ENCODE measurements around the gene GNAQ. TPM values are rescaled to one million over a fixed set of nuclear protein-coding genes. Genes with fewer than 3 reads are reported as not detected.

Gene GNAQ
- total RNA-seq, 1 donor from 2014 or later: 21.3 TPM

- no peak for FAIRE-seq
- no peak for DNase-seq (ENCODE audit: low read depth)
- no peak overlapping the region for H3K4me3 ChIP-seq (ENCODE audit: low read depth, low read length)
- no peak for TF ChIP-seq CTCF (IDR thresholded peaks at IDR 0.05; ENCODE audit: insufficient read depth, low read length, severe bottlenecking)
- H3K36me3 ChIP-seq (ENCODE audit: control insufficient read depth, insufficient read depth, low read length): no peaks in the 10 kb centered on the region
- H3K27me3 ChIP-seq (ENCODE audit: control insufficient read depth, insufficient read depth, low read length): no peaks in the 10 kb centered on the region
These were observed 155.0 kb downstream of the GNAQ start for GRCh38 chr9:77876590-77876989.

GRCh38 chr9:77876091-77876490 is 155.5 kb downstream of the GNAQ start:
- DNase-seq (ENCODE audit: low read depth) (no peak), FAIRE-seq (no peak)

GRCh38 chr9:77872863-77873262 is 158.7 kb downstream of the GNAQ start:
- TF ChIP-seq CTCF (IDR thresholded peaks at IDR 0.05; ENCODE audit: insufficient read depth, low read length, severe bottlenecking): no peak
- no peak for DNase-seq (ENCODE audit: low read depth)

More at GRCh38 chr9:77876091-77876490, 155.5 kb downstream of the GNAQ start:
- Histone ChIP-seq H3K4me3 (ENCODE audit: low read depth, low read length) (no peak overlapping the region), H3K27me3 (ENCODE audit: control insufficient read depth, insufficient read depth, low read length) (no peaks in the 10 kb centered on the region), H3K36me3 (ENCODE audit: control insufficient read depth, insufficient read depth, low read length) (no peaks in the 10 kb centered on the region)
- no peak for TF ChIP-seq CTCF (IDR thresholded peaks at IDR 0.05; ENCODE audit: insufficient read depth, low read length, severe bottlenecking)

GRCh38 chr9:77872177-77872576 is 159.4 kb downstream of the GNAQ start:
- no peak for DNase-seq (ENCODE audit: low read depth)
- FAIRE-seq: no peak
- H3K4me3 ChIP-seq (ENCODE audit: low read depth, low read length): no peak overlapping the region
- H3K27me3 ChIP-seq (ENCODE audit: control insufficient read depth, insufficient read depth, low read length): no peaks in the 10 kb centered on the region
- TF ChIP-seq CTCF (IDR thresholded peaks at IDR 0.05; ENCODE audit: insufficient read depth, low read length, severe bottlenecking): no peak
- H3K36me3 ChIP-seq (ENCODE audit: control insufficient read depth, insufficient read depth, low read length): no peaks in the 10 kb centered on the region

More at GRCh38 chr9:77872863-77873262, 158.7 kb downstream of the GNAQ start:
- Histone ChIP-seq H3K36me3 (ENCODE audit: control insufficient read depth, insufficient read depth, low read length) (no peaks in the 10 kb centered on the region), H3K4me3 (ENCODE audit: low read depth, low read length) (no peak overlapping the region), H3K27me3 (ENCODE audit: control insufficient read depth, insufficient read depth, low read length) (no peaks in the 10 kb centered on the region)
- FAIRE-seq: no peak

- no peak overlapping the region for H3K4me3 ChIP-seq (ENCODE audit: low read depth, low read length)
- TF ChIP-seq CTCF (IDR thresholded peaks at IDR 0.05; ENCODE audit: insufficient read depth, low read length, severe bottlenecking): no peak
- no peaks in the 10 kb centered on the region for H3K36me3 ChIP-seq (ENCODE audit: control insufficient read depth, insufficient read depth, low read length)
- no peak for DNase-seq (ENCODE audit: low read depth)
- H3K27me3 ChIP-seq (ENCODE audit: control insufficient read depth, insufficient read depth, low read length): no peaks in the 10 kb centered on the region
- no peak for FAIRE-seq
These were observed 160.1 kb downstream of the GNAQ start for GRCh38 chr9:77871483-77871882.

- DNase-seq (ENCODE audit: low read depth): no peak
- peaks cover 2% of the 10 kb centered on the region for H3K36me3 ChIP-seq (ENCODE audit: control insufficient read depth, insufficient read depth, low read length)
- H3K4me3 ChIP-seq (ENCODE audit: low read depth, low read length): no peak overlapping the region
- no peak for TF ChIP-seq CTCF (IDR thresholded peaks at IDR 0.05; ENCODE audit: insufficient read depth, low read length, severe bottlenecking)
- no peak for FAIRE-seq
- no peaks in the 10 kb centered on the region for H3K27me3 ChIP-seq (ENCODE audit: control insufficient read depth, insufficient read depth, low read length)
These were observed 164.7 kb downstream of the GNAQ start for GRCh38 chr9:77866878-77867277.

All from bronchial epithelial cell (primary cell).